ENCODE data around the gene DOCK11.
"Not testable (repeated sequence)": the region's sequence is repeated elsewhere in the genome, so short reads cannot be mapped to it uniquely, and the experiment has no call there.

DOCK11 gene

DNA sequence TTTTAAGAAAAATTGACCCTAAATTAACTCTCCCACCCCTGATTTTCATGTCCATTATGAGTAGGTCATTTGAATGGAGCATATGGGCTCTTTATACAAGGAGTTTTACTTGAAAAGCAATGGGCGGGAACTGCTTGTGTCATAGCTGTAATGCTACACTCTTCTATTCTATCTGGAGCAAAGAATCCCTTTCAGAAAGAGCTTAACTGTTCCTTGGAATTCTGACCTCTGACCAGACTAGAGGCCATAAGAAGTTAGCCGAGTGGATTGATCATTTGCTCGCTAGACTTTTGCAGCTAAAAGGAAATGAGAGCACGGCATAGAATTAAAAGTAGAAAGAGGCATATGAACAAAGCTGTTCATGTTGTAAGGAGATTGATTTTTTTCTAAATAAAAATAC, 79.1 kb downstream of the DOCK11 start:
- in situ Hi-C loops (cut with HindIII; ENCODE audit: low pct_unique_long_range_greater_than_20kb, low sequenced_read_pairs) = no loop called here
- no peak for DNase-seq (ENCODE audit: low read depth in 1 of 2, low spot score in 1 of 2)
- TF ChIP-seq JUND (IDR thresholded peaks at IDR 0.05; ENCODE audit: low read depth) = no peak

DNA sequence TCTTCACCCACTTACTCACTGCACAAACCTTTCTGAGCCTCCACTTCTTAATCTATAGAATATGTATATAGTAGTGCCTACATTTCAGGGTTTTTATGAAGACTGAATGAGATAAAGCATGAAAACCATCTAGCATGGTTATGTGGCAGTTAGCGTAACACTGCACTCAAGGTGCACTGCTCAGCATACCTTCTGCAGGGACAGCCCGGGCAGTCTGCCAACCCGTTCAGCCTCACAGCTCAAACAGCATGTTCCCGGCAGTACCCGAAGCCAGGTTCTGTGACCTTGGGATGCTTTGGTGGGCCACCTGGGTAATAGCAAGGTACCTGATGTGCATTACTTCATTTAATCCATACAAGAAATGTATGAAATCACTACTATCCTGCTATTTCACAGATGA, 81.4 kb downstream of the DOCK11 start:
- no peak for TF ChIP-seq JUND (IDR thresholded peaks at IDR 0.05; ENCODE audit: low read depth)
- DNase-seq (ENCODE audit: low read depth in 1 of 2, low spot score in 1 of 2) = no peak
- in situ Hi-C loops (cut with HindIII; ENCODE audit: low pct_unique_long_range_greater_than_20kb, low sequenced_read_pairs) = no loop called here

DNA sequence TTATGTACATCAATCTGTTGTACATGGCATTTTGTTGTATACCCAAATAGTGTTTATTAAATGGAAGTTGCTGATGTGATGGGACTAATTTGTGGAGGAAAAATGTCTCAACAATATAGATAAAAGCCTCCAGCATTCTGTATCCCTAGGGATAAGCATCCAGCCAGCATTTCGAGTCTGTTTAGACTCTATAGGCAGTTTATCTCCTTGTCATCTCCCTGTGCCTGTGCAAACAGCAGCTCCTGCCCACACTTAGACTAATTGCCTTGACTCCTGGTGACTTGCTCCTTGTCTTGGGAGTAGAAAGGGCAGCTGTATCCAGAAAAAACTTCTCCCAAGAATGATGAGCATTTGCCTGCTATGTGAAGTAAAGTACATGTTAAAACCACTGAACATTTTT, 83.8 kb downstream of the DOCK11 start:
- in situ Hi-C loops (cut with HindIII; ENCODE audit: low pct_unique_long_range_greater_than_20kb, low sequenced_read_pairs) = no loop called here
- no peak for TF ChIP-seq JUND (IDR thresholded peaks at IDR 0.05; ENCODE audit: low read depth)
- DNase-seq (ENCODE audit: low read depth in 1 of 2, low spot score in 1 of 2) = peak in 1 of 2 experiments; percentile 19

DNA sequence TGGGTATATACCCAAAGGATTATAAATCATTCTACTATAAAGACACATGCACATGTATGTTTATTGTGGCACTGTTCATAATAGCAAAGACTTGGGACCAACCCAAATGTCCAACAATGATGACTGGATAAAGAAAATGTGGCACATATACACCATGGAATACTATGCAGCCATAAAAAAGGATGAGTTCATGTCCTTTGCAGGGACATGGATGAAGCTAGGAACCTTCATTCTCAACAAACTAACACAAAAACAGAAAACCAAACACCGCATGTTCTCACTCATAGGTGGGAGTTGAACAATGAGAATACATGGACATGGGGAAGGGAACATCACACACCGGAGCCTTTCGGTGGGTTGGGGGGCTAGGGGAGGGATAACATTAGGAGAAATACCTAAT, 87.3 kb downstream of the DOCK11 start:
- DNase-seq (ENCODE audit: low read depth in 1 of 2, low spot score in 1 of 2); in situ Hi-C loops (cut with HindIII; ENCODE audit: low pct_unique_long_range_greater_than_20kb, low sequenced_read_pairs): not testable (repeated sequence)

DNA sequence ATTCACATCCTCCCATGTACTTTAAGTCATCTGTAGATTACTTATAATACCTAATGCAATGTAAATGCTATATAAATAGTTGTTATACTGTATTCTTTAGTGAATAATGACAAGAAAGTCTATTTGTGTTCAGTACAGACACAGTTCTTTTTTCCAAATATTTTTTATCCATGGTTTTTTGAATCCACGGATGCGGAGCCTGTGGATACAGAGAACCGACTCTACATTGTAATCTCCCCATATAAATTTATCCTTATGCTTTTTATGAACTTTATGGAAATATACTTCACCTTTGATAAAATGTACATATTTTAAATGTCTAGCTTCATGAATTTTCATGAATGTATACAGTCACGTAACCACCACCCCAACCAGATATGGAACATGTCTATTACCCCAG, 88.2 kb downstream of the DOCK11 start:
- no peak for DNase-seq (ENCODE audit: low read depth in 1 of 2, low spot score in 1 of 2)
- TF ChIP-seq JUND (IDR thresholded peaks at IDR 0.05; ENCODE audit: low read depth) = no peak
- in situ Hi-C loops (cut with HindIII; ENCODE audit: low pct_unique_long_range_greater_than_20kb, low sequenced_read_pairs) = no loop called here

DNA sequence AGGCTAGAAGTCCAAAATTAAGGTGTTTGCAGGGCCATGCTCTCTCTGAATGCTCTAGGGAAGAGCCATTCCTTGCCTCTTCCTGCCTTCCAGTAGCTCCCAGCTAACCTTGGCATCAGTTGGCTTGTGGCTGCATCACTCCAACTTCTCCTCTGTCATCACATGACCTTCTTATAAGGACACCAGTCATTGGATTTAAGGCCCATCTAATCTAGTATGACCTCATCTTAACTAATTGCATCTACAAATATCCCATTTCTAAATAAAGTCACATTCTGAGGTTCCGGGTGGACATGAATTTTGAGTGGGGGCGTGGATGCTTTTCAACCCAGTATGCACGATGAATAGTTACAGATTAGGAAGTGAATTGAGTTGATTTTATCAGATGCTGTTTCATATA, 89.7 kb downstream of the DOCK11 start:
- no peak for DNase-seq (ENCODE audit: low read depth in 1 of 2, low spot score in 1 of 2)
- TF ChIP-seq JUND (IDR thresholded peaks at IDR 0.05; ENCODE audit: low read depth) = no peak
- in situ Hi-C loops (cut with HindIII; ENCODE audit: low pct_unique_long_range_greater_than_20kb, low sequenced_read_pairs) = no loop called here

DNA sequence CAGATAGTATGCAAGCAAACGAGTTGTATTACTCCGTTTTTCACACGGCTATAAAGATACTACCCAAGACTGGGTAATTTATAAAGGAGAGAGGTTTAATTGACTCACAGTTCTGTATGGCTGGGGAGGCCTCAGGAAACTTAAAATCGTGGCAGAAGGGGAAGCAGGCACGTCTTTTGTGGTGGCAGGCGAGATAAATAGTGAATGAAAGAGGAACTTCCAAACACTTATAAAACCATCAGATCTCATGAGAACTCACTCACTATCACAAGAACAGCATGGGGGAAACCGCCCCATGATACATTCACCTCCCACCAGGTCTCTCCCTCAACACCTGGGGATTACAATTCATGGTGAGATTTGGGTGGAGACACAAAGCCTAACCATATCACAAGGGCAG, 90.6 kb downstream of the DOCK11 start:
- DNase-seq (ENCODE audit: low read depth in 1 of 2, low spot score in 1 of 2); in situ Hi-C loops (cut with HindIII; ENCODE audit: low pct_unique_long_range_greater_than_20kb, low sequenced_read_pairs): not testable (repeated sequence)

DNA sequence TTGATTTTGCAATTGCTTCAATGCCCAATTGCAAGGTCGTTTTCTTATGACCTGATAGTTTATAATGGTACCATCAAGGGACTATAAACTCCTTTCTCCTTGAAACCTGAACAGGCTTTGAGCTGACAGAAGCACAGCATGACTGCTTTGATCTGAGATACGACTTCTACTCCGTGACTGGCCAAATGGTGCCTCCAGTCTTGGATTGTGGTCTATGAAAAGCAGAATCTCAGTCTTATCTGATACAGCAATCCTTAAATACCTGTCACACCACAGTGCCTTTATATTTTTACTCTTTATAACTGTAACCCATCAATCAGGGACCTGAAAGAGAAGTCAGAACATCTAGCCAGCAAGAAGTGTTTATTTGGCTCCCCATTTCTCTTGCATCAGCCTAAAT, 93.1 kb downstream of the DOCK11 start:
- in situ Hi-C loops (cut with HindIII; ENCODE audit: low pct_unique_long_range_greater_than_20kb, low sequenced_read_pairs) = no loop called here
- no peak for DNase-seq (ENCODE audit: low read depth in 1 of 2, low spot score in 1 of 2)
- no peak for TF ChIP-seq JUND (IDR thresholded peaks at IDR 0.05; ENCODE audit: low read depth)

DNA sequence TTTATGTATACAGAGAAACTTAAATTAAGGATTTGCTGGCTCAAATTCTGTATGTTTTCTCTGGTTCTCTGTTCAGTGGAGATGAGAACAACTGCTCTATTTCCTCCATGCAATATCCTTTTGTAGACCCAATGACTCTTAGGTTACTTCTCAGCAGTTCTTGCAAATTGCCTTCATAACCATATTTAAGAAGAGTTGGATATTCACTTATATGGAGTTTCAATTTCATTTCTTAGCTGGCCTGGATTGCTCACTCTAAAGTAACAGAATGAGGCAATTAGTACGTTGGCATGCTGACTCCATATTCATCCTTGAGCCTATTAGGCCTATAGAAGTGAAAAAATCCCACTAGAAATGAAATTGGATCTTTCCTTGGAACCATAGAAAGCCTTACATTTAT, 93.6 kb downstream of the DOCK11 start:
- no peak for DNase-seq (ENCODE audit: low read depth in 1 of 2, low spot score in 1 of 2)
- no peak for TF ChIP-seq JUND (IDR thresholded peaks at IDR 0.05; ENCODE audit: low read depth)
- in situ Hi-C loops (cut with HindIII; ENCODE audit: low pct_unique_long_range_greater_than_20kb, low sequenced_read_pairs) = no loop called here

DNA sequence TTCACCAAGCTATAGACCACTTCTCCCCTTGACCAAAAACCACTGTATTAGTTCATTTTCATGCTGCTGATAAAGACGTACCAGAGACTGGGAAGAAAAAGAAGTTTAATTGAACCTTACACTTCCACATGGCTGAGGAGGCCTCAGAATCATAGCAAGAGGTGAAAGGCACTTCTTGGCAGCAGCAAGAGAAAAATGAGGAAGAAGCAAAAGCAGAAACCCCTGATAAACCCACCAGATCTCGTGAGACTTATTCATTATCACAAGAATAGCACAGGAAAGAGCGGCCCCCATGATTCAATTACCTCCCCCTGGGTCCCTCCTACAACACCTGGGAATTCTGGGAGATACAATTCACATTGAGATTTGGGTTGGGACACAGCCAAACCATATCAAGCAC, 97.8 kb downstream of the DOCK11 start:
- no peak for DNase-seq (ENCODE audit: low read depth in 1 of 2, low spot score in 1 of 2)
- in situ Hi-C loops (cut with HindIII; ENCODE audit: low pct_unique_long_range_greater_than_20kb, low sequenced_read_pairs) = no loop called here
- TF ChIP-seq JUND (IDR thresholded peaks at IDR 0.05; ENCODE audit: low read depth) = no peak

DNA sequence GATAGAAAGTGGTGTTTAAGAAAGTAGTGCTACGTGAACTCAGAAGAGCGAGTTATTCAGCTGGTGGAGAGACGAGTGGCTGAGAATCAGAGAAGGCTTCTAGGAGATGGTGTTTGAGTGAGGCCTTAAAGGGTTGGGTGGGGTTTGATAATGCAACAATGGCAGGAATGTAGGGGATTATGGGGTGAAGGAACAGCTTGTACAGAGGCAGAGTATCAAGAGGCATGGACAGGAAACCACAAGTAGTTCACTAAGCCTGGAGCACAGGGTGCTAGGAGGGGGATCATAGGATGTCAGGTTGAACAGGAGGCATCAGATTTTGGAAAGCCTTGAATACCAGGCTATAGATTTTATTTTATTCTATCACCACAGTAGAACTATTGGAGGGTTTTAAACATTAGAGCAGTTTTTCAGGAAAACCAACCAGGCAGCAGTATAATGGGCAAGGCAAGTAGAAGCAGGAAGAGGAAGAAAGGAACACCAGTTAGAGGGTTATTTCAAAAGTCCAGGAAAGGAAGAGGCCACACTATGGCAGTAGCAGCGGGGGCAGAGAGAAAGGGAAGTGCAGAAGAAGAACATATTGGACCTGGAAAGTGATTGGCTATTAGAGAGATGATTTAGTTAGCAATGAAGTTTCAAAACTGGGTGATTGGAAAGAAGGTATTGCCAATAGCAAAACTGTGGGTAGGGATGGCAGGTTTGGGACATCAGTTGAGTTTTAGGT, 99.2 kb downstream of the DOCK11 start:
- in situ Hi-C loops (cut with HindIII; ENCODE audit: low pct_unique_long_range_greater_than_20kb, low sequenced_read_pairs) = no loop called here
- TF ChIP-seq JUND (IDR thresholded peaks at IDR 0.05; ENCODE audit: low read depth) = no peak
- DNase-seq (ENCODE audit: low read depth in 1 of 2, low spot score in 1 of 2) = no peak

DNA sequence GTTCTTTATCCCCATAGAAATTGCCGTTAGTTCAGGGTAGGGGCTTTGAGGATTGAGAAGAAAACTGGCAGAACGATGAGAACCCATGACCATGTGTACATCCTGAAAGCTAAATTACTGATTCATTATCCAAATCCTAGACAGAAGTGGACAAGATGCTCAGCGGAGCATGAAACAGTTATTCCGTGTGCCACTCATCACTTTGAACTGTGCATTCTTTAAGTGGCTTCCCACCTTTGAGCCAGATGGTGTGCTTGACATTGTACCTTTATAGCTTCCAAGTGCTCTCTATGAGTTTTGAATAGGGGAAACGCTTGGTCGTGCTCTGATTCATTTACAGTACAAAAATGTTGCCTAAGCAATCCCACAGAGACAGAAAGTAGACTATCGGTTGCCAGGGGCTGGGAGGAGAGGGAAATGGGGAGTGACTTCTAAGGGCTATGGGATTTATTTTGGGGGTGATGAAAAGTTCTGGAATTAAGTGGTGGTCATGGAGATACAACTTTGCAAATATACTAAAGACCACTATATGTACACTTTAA, 100.0 kb downstream of the DOCK11 start:
- in situ Hi-C loops (cut with HindIII; ENCODE audit: low pct_unique_long_range_greater_than_20kb, low sequenced_read_pairs) = no loop called here
- TF ChIP-seq JUND (IDR thresholded peaks at IDR 0.05; ENCODE audit: low read depth) = no peak
- DNase-seq (ENCODE audit: low read depth in 1 of 2, low spot score in 1 of 2) = no peak

DNA sequence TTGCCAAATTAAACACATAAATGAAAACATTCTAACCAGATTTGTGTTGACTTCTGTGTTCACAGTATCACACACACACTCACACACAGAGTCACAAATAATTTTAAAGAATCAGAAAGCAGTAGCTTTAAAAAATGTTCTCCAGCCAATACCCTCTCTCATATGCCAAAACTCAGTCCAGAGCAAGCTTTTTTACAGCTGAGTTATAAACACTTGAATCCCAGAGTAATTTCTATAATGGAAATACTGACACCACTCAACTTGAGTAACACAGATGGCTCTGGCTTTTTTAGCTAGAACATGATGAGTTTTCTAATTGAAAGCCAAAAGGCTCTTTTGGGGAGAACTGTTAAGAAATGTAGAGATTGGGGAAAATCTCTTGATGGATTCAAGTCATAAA, 100.8 kb downstream of the DOCK11 start:
- in situ Hi-C loops (cut with HindIII; ENCODE audit: low pct_unique_long_range_greater_than_20kb, low sequenced_read_pairs) = no loop called here
- TF ChIP-seq JUND (IDR thresholded peaks at IDR 0.05; ENCODE audit: low read depth) = no peak
- no peak for DNase-seq (ENCODE audit: low read depth in 1 of 2, low spot score in 1 of 2)

DNA sequence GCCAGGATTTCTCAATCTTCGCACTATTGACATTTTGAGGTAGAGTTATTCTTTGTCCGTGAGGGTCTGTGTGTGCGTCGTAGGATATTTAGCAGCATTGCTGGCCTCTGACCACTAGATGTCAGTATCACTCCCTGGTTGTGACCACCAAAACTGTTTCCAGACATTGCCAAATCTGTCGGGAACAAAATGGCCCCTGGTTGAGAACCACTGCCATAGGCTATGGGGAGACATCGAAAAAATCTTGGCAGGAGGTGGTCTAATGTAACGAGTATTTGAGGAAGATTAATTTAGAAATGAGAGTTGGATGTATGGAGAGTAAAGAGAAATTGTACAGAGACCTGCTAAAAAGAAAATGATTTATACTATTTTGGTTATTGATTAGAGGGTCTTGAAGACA, 108.4 kb downstream of the DOCK11 start:
- in situ Hi-C loops (cut with HindIII; ENCODE audit: low pct_unique_long_range_greater_than_20kb, low sequenced_read_pairs) = no loop called here
- peak in 1 of 2 experiments; percentile 67 for DNase-seq (ENCODE audit: low read depth in 1 of 2, low spot score in 1 of 2)
- TF ChIP-seq JUND (IDR thresholded peaks at IDR 0.05; ENCODE audit: low read depth) = no peak
